Testis (tissue), 2 donors: Measurements from ENCODE around the gene ZXDC.

Experiments
- POLR2A ChIP-seq: fragments of 450-650 bp; IDR thresholded peaks from one replicate; pipeline ENCODE4 v1.6.1; 2017; ENCODE audit warnings: antibody characterized with exemption, mild to moderate bottlenecking, moderate library complexity
- TF ChIP-seq, protein P1 (sequence below), 3 experiments: fragments of 450-650 bp in 2 of 3; fragments of 200-600 bp in 1 of 3; sonication (generic) in 1 of 3; IDR thresholded peaks; one replicate each; pipeline ENCODE4 v1.5.1; 2016 to 2019; ENCODE audit warnings: antibody characterized with exemption in 3 of 3, mild to moderate bottlenecking in 2 of 3, moderate library complexity in 1 of 3

DNA sequence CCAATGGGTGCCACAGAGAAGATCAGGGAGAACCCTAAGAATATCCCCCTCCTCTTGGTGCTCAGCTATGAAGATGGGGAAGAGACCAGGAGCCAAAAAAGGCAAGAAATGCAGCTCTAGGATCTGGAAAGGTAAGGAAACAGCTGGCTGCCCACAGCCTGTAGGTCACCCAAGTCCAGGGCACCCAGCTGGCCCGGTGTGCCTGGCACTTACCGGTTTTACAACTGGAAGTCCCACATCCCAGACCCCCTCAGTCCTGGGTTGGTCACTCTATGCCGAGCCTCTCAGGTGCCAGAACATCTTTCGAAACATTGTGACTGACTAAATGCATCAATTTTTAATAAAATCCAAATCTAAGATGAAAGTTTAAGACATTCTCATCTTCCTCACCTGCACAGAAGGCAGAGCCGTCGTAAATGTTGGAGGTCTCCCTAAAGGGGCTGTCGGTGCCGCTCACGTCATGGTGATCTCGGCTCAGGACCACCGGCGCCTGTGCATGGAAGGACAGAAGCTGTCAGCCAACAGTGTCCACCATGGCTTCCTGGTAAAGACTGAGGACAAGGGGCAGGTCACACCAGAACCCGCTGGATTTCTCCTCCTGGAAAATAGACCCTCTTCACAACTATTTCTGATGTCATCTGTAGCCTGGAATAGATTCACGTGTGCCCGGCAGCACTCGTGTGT lies 13.3 kb upstream of the ZXDC start:
- TF ChIP-seq, protein P1, sequence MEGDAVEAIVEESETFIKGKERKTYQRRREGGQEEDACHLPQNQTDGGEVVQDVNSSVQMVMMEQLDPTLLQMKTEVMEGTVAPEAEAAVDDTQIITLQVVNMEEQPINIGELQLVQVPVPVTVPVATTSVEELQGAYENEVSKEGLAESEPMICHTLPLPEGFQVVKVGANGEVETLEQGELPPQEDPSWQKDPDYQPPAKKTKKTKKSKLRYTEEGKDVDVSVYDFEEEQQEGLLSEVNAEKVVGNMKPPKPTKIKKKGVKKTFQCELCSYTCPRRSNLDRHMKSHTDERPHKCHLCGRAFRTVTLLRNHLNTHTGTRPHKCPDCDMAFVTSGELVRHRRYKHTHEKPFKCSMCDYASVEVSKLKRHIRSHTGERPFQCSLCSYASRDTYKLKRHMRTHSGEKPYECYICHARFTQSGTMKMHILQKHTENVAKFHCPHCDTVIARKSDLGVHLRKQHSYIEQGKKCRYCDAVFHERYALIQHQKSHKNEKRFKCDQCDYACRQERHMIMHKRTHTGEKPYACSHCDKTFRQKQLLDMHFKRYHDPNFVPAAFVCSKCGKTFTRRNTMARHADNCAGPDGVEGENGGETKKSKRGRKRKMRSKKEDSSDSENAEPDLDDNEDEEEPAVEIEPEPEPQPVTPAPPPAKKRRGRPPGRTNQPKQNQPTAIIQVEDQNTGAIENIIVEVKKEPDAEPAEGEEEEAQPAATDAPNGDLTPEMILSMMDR (IDR thresholded peaks at IDR 0.05) = no peak
- no peak for TF ChIP-seq POLR2A
